ENCODE results near the gene CLPTM1. TPM values are rescaled to one million over a fixed set of nuclear protein-coding genes. Genes with fewer than 3 reads are reported as not detected.
"Not testable (repeated sequence)": the region's sequence is repeated elsewhere in the genome, so short reads cannot be mapped to it uniquely, and the experiment has no call there.

The CLPTM1 gene
- total RNA-seq, 1 experiment from 2014 or later: 102 TPM

DNA sequence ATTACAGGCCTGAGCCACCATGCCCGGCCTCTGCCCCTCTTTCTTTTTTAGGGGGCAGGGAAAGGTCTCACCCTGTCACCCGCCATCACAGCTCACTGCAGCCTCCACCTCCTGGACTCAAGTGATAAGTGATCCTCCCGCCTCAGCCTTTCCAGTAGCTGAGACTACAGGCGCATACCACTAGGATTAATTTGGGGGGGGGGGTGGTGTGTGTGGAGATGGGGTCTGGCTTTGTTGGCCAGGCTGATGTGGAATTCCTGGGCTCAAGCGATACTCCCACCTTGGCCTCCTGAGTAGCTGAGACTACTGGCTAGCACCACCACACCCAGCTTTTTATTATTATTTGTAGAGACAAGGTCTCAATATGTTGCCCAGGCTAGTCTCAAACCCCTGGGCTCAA is 45.4 kb upstream of the CLPTM1 start:
- H3K4me3 ChIP-seq (replicated peaks in 1 of 2; ENCODE audit: low read depth in 1 of 2, low read length in 2 of 2): no peak overlapping the region
- DNase-seq (ENCODE audit: low read depth, low spot score): no peak
- no peaks in the 10 kb centered on the region for H3K9me2 ChIP-seq (ENCODE audit: insufficient read depth)
- peaks cover 24 to 53% of the 10 kb centered on the region in 2 experiments for H3K4me1 ChIP-seq (ENCODE audit: control insufficient read depth in 1 of 2, insufficient read depth in 2 of 2, low read length in 2 of 2)
- ChIA-PET POLR2A (interaction anchor here (0.8 kb wide), 1 partner anchor 64 kb away, joined by 4 read pairs; no protein-coding TSS in a partner anchor), CTCF (no interaction called here), RAD21 (ENCODE audit: low non-redundant PET in 1 of 2, low total read pairs in 2 of 2, uncharacterized antibody in 2 of 2, unreplicated experiment in 2 of 2) (no interaction called here)
- no peak overlapping the region for H3K9ac ChIP-seq (ENCODE audit: low read length)
- no peak for ATAC-seq
- no peak overlapping the region for H2AFZ ChIP-seq (ENCODE audit: low read depth, low read length, poor library complexity, severe bottlenecking)
- H3K36me3 ChIP-seq (ENCODE audit: control insufficient read depth in 1 of 2, insufficient read depth in 2 of 2, low read length in 2 of 2): no peaks in the 10 kb centered on the region
- no peak overlapping the region for H3K27ac ChIP-seq (ENCODE audit: low read depth, low read length)
- H3K9me3 ChIP-seq (ENCODE audit: control insufficient read depth in 1 of 2, insufficient read depth in 1 of 2, low read depth in 1 of 2, low read length in 2 of 2): no peaks in the 10 kb centered on the region
- no peaks in the 10 kb centered on the region for H3K79me2 ChIP-seq (ENCODE audit: insufficient read depth, low read length)
- TF ChIP-seq SIN3A (IDR thresholded peaks at IDR 0.05; ENCODE audit: low read depth): no peak
- TF ChIP-seq, protein P1, sequence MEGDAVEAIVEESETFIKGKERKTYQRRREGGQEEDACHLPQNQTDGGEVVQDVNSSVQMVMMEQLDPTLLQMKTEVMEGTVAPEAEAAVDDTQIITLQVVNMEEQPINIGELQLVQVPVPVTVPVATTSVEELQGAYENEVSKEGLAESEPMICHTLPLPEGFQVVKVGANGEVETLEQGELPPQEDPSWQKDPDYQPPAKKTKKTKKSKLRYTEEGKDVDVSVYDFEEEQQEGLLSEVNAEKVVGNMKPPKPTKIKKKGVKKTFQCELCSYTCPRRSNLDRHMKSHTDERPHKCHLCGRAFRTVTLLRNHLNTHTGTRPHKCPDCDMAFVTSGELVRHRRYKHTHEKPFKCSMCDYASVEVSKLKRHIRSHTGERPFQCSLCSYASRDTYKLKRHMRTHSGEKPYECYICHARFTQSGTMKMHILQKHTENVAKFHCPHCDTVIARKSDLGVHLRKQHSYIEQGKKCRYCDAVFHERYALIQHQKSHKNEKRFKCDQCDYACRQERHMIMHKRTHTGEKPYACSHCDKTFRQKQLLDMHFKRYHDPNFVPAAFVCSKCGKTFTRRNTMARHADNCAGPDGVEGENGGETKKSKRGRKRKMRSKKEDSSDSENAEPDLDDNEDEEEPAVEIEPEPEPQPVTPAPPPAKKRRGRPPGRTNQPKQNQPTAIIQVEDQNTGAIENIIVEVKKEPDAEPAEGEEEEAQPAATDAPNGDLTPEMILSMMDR (IDR thresholded peaks at IDR 0.05 in 2 of 3, conservative IDR thresholded peaks at IDR 0.05 in 1 of 3; ENCODE audit: borderline replicate concordance in 1 of 3, insufficient read depth in 1 of 3, low read depth in 2 of 3, low read length in 2 of 3): no peak
- TF ChIP-seq ELF1 (IDR thresholded peaks at IDR 0.05; ENCODE audit: borderline replicate concordance, low read depth): no peak
- TF ChIP-seq YY1 (IDR thresholded peaks at IDR 0.05; ENCODE audit: extremely low read depth, insufficient replicate concordance, low read depth, low read length): no peak
- BruUV-seq (replicated peaks): no TSS peak
- H3K27me3 ChIP-seq (ENCODE audit: insufficient read depth, low read length): no peaks in the 10 kb centered on the region
- H4K20me1 ChIP-seq (ENCODE audit: insufficient read depth): no peaks in the 10 kb centered on the region
- no peak overlapping the region for H3K4me2 ChIP-seq (ENCODE audit: low read length)
- intact Hi-C loops (cut with micrococcal nuclease): no loop called here

DNA sequence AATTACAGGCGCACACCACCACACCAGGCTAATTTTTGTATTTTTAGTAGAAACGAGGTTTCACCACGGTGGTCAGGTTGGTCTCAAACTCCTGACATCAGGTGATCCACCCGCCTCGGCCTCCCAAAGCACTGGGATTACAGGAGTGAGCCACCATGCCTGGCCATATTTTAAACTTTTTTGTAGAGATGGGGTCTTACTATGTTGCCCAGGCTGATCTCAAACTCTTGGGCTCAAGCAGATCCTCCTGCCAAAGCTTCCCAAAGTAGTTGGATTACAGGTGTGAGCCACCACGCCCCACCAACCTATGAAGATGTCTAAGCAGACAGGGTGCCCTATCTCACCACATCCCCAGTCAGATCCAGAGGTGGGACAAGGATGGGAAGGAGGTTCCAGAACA is 43.3 kb upstream of the CLPTM1 start:
- H3K79me2 ChIP-seq (ENCODE audit: insufficient read depth, low read length); H4K20me1 ChIP-seq (ENCODE audit: insufficient read depth); H3K9ac ChIP-seq (ENCODE audit: low read length); POLR2A ChIA-PET; intact Hi-C loops (cut with micrococcal nuclease); H3K36me3 ChIP-seq (ENCODE audit: control insufficient read depth in 1 of 2, insufficient read depth in 2 of 2, low read length in 2 of 2); H2AFZ ChIP-seq (ENCODE audit: low read depth, low read length, poor library complexity, severe bottlenecking); RAD21 ChIA-PET (ENCODE audit: low non-redundant PET in 1 of 2, low total read pairs in 2 of 2, uncharacterized antibody in 2 of 2, unreplicated experiment in 2 of 2); H3K27ac ChIP-seq (ENCODE audit: low read depth, low read length); H3K9me2 ChIP-seq (ENCODE audit: insufficient read depth); DNase-seq (ENCODE audit: low read depth, low spot score); ATAC-seq; H3K4me3 ChIP-seq (replicated peaks in 1 of 2; ENCODE audit: low read depth in 1 of 2, low read length in 2 of 2); H3K9me3 ChIP-seq (ENCODE audit: control insufficient read depth in 1 of 2, insufficient read depth in 1 of 2, low read depth in 1 of 2, low read length in 2 of 2); CTCF ChIA-PET; H3K27me3 ChIP-seq (ENCODE audit: insufficient read depth, low read length); BruUV-seq (replicated peaks): not testable (repeated sequence)
- H3K4me1 ChIP-seq (ENCODE audit: control insufficient read depth in 1 of 2, insufficient read depth in 2 of 2, low read length in 2 of 2): peaks cover 21 to 40% of the 10 kb centered on the region in 2 experiments
- peak overlapping the region; percentile 80; the same call in 1 of the 2 replicates for H3K4me2 ChIP-seq (ENCODE audit: low read length)
